OCI-LY7 (cell line): ENCODE data around the gene SARDH. TPM values are rescaled to one million over a fixed set of nuclear protein-coding genes. Genes with fewer than 3 reads are reported as not detected.

ENCODE experiments used
- BruUV-seq: library from RNA; stranded (reverse); fragments of 400-500 nt; replicated peaks from 2 replicates; lab custom pipeline; 2021; lab: Mats Ljungman, UMichigan
- CTCF ChIA-PET: fragments of 300-600 bp; sonication (Branson Sonifier 250); formaldehyde crosslinking; loops from one replicate; lab custom pipeline; 2022; ENCODE audit warnings: antibody characterized with exemption; ENCODE audit not compliant: unreplicated experiment; lab: Charles Lee
- POLR2A ChIA-PET: fragments of 300-600 bp; sonication (Branson Sonifier 250); formaldehyde crosslinking; loops from one replicate; lab custom pipeline; 2022; ENCODE audit warnings: antibody characterized with exemption; lab: Charles Lee
- DNase-seq: peaks from one replicate; pipeline ENCODE4 v3.0.0-alpha.2; 2015; ENCODE audit warnings: low spot score
- H2AFZ ChIP-seq: fragments of 200-600 bp; sonication (generic), shearing (Covaris generic); 2 replicates; pipeline ENCODE4 v1.6.1; 2014; ENCODE audit warnings: mild to moderate bottlenecking, antibody characterized with exemption, low read length, moderate library complexity
- H3K27ac ChIP-seq: fragments of 200-600 bp; sonication (generic); 2 replicates; pipeline ENCODE4 v1.5.1; 2014; ENCODE audit warnings: mixed run types, low read depth, mild to moderate bottlenecking, moderate library complexity, low read length, inconsistent platforms; ENCODE audit not compliant: poor library complexity, severe bottlenecking
- H3K36me3 ChIP-seq: fragments of 200-600 bp; sonication (generic); 2 replicates; pipeline ENCODE4 v1.6.1; 2014; ENCODE audit warnings: mild to moderate bottlenecking, antibody characterized with exemption, low read length, moderate library complexity, mixed read lengths; ENCODE audit not compliant: insufficient read depth
- H3K4me1 ChIP-seq: fragments of 200-600 bp; sonication (generic); 2 replicates; pipeline ENCODE4 v1.5.1; 2014; ENCODE audit warnings: mild to moderate bottlenecking, low read length; ENCODE audit not compliant: insufficient read depth, poor library complexity, severe bottlenecking
- H3K4me2 ChIP-seq: fragments of 200-600 bp; sonication (generic); 2 replicates; pipeline ENCODE4 v1.6.1; 2014; ENCODE audit warnings: mild to moderate bottlenecking, low read length
- H3K4me3 ChIP-seq: fragments of 200-600 bp; sonication (generic); 2 replicates; pipeline ENCODE4 v1.5.1; 2014; ENCODE audit warnings: mild to moderate bottlenecking, low read depth, low read length; ENCODE audit not compliant: poor library complexity, severe bottlenecking
- H3K79me2 ChIP-seq: fragments of 200-600 bp; sonication (generic); 2 replicates; pipeline ENCODE4 v1.6.1; 2016; ENCODE audit warnings: low read depth, mild to moderate bottlenecking, low read length, moderate library complexity, mixed read lengths; ENCODE audit not compliant: insufficient read depth
- H3K9me2 ChIP-seq: fragments of 200-600 bp; sonication (generic); 2 replicates; pipeline ENCODE4 v1.6.1; 2016; ENCODE audit warnings: mild to moderate bottlenecking, low read length, mixed read lengths; ENCODE audit not compliant: insufficient read depth
- H3K9me3 ChIP-seq: fragments of 200-600 bp; sonication (generic); 2 replicates; pipeline ENCODE4 v1.6.1; 2014; ENCODE audit warnings: mild to moderate bottlenecking, mixed run types, low read length, mixed read lengths
- H4K20me1 ChIP-seq: fragments of 200-600 bp; sonication (generic); 2 replicates; pipeline ENCODE4 v1.6.1; 2014; ENCODE audit warnings: mild to moderate bottlenecking, antibody characterized with exemption, low read length, moderate library complexity, mixed read lengths; ENCODE audit not compliant: insufficient read depth
- CTCF ChIP-seq: fragments of 200-600 bp; sonication (generic); conservative IDR thresholded peaks from 2 replicates; pipeline ENCODE4 v1.5.1; 2014; ENCODE audit warnings: mild to moderate bottlenecking, antibody characterized with exemption, low read length, moderate library complexity, mixed read lengths
- EZH2phosphoT487 ChIP-seq: fragments of 200-600 bp; sonication (generic); IDR thresholded peaks from 2 replicates; pipeline ENCODE4 v1.6.1; 2018; ENCODE audit warnings: low read depth, borderline replicate concordance, mild to moderate bottlenecking, mixed run types, antibody characterized with exemption, low read length, moderate library complexity, mixed read lengths
- intact Hi-C: fragments of 100-400 bp; cut with micrococcal nuclease; formaldehyde crosslinking; loops from one replicate; pipeline ENCODE4 v1.10.0; 2022; ENCODE audit not compliant: unreplicated experiment
- total RNA-seq, 2 experiments: library from RNA; depleted of rRNA in 1 of 2; stranded (reverse); fragments of >200 nt in 1 of 2; shearing (Covaris generic) in 1 of 2; gene quantifications; 2 replicates each; pipeline ENCODE4 v1.2.3, GENCODE V29; 2014 to 2022

Gene SARDH
- total RNA-seq, 2 experiments from 2014 or later = 42.8 to 60.8 TPM

- Histone ChIP-seq H2AFZ (no peak overlapping the region), H3K4me2 (no peak overlapping the region), H3K79me2 (no peaks in the 10 kb centered on the region), H3K4me1 (peaks cover 10% of the 10 kb centered on the region), H4K20me1 (no peaks in the 10 kb centered on the region), H3K4me3 (no peak overlapping the region), H3K9me3 (no peaks in the 10 kb centered on the region), H3K27ac (no peak overlapping the region), H3K36me3 (peaks cover 75% of the 10 kb centered on the region), H3K9me2 (no peaks in the 10 kb centered on the region)
- POLR2A ChIA-PET = no interaction called here
- BruUV-seq = no TSS peak
- no peak for DNase-seq
- intact Hi-C loops = no loop called here
- CTCF ChIA-PET = interaction anchor here (0.8 kb wide), 1 partner anchor 10 kb away, joined by 3 read pairs; no protein-coding TSS in a partner anchor
- TF ChIP-seq CTCF = no peak
- no peak for TF ChIP-seq EZH2phosphoT487
These were observed 47.0 kb downstream of the SARDH start for GRCh38 chr9:133691191-133691590.

GRCh38 chr9:133690081-133690561, 48.0 kb downstream of the SARDH start:
- H3K79me2 ChIP-seq = no peaks in the 10 kb centered on the region
- intact Hi-C loops = no loop called here
- no peaks in the 10 kb centered on the region for H4K20me1 ChIP-seq
- H3K9me3 ChIP-seq = no peaks in the 10 kb centered on the region
- peaks cover under 1% of the 10 kb centered on the region for H3K4me1 ChIP-seq
- no TSS peak for BruUV-seq
- no peaks in the 10 kb centered on the region for H3K9me2 ChIP-seq
- H3K4me2 ChIP-seq = no peak overlapping the region
- POLR2A ChIA-PET = no interaction called here
- no peak overlapping the region for H2AFZ ChIP-seq
- CTCF ChIA-PET = no interaction called here
- H3K4me3 ChIP-seq = no peak overlapping the region
- TF ChIP-seq CTCF (no peak), EZH2phosphoT487 (no peak)
- peaks cover 68% of the 10 kb centered on the region for H3K36me3 ChIP-seq
- no peak overlapping the region for H3K27ac ChIP-seq
- DNase-seq = no peak

- H3K4me2 ChIP-seq = no peak overlapping the region
- no peaks in the 10 kb centered on the region for H3K9me3 ChIP-seq
- H3K79me2 ChIP-seq = no peaks in the 10 kb centered on the region
- H4K20me1 ChIP-seq = no peaks in the 10 kb centered on the region
- intact Hi-C loops = no loop called here
- DNase-seq = no peak
- no peak overlapping the region for H2AFZ ChIP-seq
- BruUV-seq = no TSS peak
- no peak overlapping the region for H3K27ac ChIP-seq
- TF ChIP-seq EZH2phosphoT487 (no peak), CTCF (no peak)
- no peak overlapping the region for H3K4me3 ChIP-seq
- H3K9me2 ChIP-seq = no peaks in the 10 kb centered on the region
- POLR2A ChIA-PET = no interaction called here
- CTCF ChIA-PET = no interaction called here
- peaks cover 68% of the 10 kb centered on the region for H3K36me3 ChIP-seq
- peaks cover 4% of the 10 kb centered on the region for H3K4me1 ChIP-seq
These were observed 48.9 kb downstream of the SARDH start for GRCh38 chr9:133689151-133689763.
